A673 (cell line): ENCODE measurements around the gene EPHA6.

ENCODE experiments used
- EZH2 ChIP-seq: fragments of 200-600 bp; sonication (generic); IDR thresholded peaks from 2 replicates; pipeline ENCODE4 v1.6.1; 2017; ENCODE audit warnings: borderline replicate concordance, low read depth, mild to moderate bottlenecking, mixed read lengths, antibody characterized with exemption, low read length; ENCODE audit not compliant: poor library complexity, severe bottlenecking
- TF ChIP-seq, protein P1 (sequence below): fragments of 300-800, 200-600 bp; sonication (generic); conservative IDR thresholded peaks from 2 replicates; pipeline ENCODE4 v1.5.1; 2017; ENCODE audit warnings: low read depth, mild to moderate bottlenecking, antibody characterized with exemption, low read length, moderate library complexity, mixed read lengths

- TF ChIP-seq, protein P1, sequence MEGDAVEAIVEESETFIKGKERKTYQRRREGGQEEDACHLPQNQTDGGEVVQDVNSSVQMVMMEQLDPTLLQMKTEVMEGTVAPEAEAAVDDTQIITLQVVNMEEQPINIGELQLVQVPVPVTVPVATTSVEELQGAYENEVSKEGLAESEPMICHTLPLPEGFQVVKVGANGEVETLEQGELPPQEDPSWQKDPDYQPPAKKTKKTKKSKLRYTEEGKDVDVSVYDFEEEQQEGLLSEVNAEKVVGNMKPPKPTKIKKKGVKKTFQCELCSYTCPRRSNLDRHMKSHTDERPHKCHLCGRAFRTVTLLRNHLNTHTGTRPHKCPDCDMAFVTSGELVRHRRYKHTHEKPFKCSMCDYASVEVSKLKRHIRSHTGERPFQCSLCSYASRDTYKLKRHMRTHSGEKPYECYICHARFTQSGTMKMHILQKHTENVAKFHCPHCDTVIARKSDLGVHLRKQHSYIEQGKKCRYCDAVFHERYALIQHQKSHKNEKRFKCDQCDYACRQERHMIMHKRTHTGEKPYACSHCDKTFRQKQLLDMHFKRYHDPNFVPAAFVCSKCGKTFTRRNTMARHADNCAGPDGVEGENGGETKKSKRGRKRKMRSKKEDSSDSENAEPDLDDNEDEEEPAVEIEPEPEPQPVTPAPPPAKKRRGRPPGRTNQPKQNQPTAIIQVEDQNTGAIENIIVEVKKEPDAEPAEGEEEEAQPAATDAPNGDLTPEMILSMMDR = no peak
- TF ChIP-seq EZH2 = no peak
These were observed 8.1 kb upstream of the EPHA6 start for GRCh38 chr3:96806341-96806740.
